GM20431 (cell line): Measurements from ENCODE around the gene RAD51B.
"Not testable (repeated sequence)": the region's sequence is repeated elsewhere in the genome, so short reads cannot be mapped to it uniquely, and the experiment has no call there.

Source experiments
- in situ Hi-C: fragments of 300-500 bp; cut with MseI, MboI; formaldehyde crosslinking; loops from one replicate; pipeline ENCODE4 v1.15.0; 2020; ENCODE audit warnings: low sequenced_read_pairs; ENCODE audit not compliant: unreplicated experiment

Gene RAD51B

DNA sequence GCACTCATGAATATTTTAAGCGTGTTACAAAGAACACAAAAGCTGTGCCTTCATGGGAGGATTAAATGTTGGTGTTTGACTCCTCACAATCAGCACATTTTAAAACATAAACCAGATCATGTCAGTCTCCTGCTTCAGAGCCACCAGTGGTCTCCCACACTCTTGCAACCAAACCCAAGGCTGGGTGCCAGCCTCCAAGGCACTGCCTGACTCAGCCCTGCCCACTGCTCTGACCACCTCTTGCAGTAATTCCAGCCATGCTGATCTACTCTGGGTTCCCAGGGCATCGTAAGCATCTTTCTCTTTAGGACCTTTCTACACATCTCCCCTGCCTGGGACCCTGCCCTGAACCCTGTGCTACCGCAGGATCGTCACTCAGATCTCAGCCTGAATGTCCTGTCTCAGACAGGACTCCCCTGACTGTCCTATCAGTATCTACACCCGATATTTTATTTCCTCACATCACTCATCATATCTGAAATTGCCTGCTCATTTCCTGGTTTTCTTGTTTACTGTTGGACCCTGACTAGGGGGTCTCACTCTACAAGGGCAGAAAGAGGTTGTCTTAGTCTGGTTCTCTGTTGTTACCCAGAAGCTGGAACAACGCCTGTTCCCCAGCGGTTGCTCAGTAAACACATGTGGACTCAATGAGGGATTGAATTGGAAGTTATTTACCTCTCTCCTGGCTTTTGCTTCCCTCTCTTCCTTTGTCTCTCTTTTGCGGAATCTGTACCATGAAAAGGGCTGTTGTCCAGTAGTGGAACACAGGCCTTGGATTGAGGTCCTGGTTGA, 449.8 kb downstream of the RAD51B start:
- in situ Hi-C loops, result no loop called here

DNA sequence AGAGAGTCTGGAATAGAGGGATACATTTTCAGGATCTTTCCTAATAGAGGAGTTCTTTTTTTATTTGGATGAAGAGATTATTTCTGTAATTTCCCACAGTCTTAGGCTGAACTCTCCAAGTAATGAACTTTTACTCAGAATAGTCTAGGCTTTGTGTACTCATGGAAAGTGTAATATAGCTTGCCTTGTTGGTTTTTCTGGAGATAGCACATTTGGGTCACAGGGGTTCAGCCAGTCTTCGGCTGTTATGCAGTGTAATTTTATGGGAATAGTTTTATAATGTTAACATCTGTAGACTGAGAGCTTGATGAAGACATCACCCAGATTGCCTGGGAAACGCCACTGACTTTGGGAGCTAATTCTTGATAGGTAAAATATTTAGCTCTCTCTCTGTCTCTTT, 450.8 kb downstream of the RAD51B start:
- in situ Hi-C loops, result no loop called here

DNA sequence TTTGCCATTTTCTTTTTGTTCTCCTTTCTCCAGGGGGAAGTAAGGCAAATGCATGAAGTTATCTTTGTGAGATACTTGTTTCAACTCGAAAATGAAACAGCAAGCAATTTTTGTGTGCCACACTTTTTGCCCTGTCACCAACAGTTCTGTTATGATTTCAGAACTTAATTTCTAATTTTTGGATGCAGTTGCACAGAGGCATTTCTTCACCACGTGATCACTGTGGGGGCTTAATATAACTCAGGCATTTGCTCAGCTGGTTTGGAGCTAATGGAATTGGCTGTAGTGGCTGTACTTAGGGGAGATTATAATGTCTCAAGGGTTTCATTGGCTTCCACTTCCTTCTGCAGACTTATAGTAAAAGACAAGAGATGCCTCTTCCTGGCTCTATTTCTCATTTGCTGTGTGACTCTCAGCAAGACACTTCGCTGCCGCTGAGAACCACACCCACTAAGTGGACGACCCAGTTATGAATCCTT, 452.4 kb downstream of the RAD51B start:
- in situ Hi-C loops, result no loop called here

DNA sequence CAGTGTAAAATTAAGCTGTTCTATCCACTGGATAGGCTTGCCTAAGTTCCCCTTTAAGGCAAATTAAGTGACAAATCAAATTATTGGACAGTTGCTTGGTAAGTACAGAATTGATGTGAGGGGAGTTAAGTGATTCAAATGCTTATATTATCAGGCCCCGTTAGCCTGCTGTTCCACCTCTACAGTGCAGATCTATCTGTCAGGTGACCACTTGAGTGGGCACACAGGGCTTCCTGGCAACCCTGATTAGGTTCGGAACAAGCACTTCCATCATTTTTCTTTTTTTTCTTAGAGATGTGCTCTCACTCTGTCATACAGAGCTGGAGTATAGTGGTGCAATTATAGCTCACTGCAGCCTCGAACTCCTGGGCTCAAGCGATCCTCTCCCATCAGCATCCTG, 453.8 kb downstream of the RAD51B start:
- in situ Hi-C loops, result no loop called here

DNA sequence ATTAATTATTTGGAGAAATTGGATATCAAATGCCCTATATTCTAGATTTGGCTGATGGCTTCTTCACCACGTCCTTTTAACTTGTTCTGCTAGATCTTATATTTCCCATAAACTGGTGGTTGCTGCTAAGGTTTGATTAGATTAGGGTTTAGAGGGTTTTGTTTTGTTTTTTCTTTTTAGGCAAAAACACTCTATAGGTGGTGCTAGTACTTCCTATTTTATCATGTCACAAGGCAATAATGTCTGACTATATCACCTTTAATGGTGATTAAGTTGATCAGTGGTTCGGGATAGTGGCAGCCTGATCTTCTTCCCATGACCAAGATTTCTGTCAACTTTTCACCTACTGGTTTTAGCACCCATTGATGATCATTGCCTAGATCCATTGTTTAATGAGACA, 455.1 kb downstream of the RAD51B start:
- in situ Hi-C loops, result no loop called here

DNA sequence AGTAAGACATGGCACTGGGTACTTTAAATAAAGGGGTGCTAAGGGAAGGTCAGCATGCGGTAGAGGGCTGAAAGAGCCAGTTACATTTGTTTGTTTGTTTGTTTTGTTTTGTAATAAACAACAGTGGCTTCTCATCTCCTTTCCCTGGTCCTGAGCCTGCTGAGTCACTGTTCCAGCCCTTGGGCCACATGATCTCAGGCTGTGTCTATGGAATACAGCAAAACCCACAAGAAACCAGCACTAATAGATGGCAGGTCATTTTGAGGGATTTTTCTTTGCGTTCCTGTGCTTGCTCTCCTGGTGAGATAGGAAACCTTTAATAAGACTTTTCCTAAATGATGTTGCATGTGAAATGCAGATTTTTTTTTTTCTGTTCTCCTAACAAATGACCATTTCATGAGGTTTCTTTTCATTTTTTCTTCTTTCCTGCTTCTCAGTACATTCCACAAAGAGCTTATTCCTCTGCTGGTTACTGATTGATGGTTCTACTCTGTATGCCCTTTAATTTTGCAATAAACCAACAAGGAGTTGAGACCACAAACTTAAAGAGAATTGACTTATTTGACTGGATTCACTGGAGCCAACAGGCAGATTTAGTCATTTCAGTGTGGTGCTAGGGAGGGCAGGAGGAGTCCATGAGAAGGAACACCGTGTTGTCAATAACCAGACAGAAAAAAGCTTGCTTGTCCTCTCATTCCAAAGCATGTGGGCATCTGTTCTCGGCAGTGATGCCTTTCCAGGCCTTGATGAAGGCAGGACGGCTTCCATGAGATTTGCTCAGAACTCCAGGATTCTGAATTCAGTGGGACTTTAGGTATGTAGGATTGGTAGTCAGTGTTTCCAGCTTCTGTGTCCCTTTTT, 459.2 kb downstream of the RAD51B start:
- in situ Hi-C loops, result no loop called here

DNA sequence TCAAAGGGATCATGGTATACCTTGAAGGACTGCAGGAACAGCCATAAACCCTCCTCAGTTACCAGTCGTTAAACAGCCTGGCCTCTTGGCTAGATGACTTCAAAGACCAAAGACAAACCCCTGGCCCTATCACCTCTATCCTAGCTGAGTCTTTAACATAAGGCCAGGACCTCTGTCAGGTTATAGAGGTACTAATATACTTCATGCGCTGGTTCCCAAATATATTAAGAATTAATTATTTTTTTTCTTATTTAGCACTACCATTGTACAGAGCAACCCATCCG, 459.8 kb downstream of the RAD51B start:
- in situ Hi-C loops, result no loop called here

DNA sequence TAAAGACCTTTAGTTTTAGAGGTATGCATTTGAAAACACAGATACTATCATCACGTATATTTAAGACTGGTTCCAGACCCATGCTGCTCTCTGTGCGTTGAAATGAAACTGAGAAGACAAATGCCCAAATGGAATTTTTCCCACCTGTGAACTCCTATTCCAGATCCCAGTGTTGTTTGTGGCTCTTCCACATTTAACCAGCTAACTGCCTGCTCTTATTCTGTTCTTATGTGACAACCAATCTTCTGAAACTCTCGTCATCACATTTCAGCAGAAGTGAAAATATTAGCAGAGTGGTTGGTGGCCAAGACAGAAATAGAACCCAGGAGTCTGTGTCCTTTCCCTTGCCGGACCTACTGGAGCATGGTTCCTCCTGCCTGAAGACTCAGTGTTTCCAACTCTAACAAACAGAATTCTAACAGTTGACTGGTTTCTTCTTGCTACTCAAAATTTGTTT, 460.2 kb downstream of the RAD51B start:
- in situ Hi-C loops, result no loop called here

DNA sequence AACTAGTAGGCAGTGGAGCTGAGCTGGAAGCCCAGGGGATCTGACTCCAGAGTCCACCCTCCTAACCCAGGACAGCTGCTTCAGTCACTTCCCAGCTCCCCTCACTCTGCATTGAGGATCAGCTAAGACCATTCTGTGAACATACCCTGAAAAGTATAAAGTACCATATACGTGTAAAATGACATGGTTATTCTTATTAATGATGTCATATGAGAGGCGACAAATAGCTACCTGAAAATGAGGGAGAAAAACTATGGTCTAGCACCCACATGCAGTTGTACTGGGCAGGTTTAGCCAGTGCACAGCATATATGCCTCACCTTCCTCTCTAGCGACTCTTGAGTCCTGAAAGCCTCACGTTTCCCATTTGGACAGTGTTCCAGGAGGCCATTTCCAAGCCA, 461.9 kb downstream of the RAD51B start:
- in situ Hi-C loops, result no loop called here

DNA sequence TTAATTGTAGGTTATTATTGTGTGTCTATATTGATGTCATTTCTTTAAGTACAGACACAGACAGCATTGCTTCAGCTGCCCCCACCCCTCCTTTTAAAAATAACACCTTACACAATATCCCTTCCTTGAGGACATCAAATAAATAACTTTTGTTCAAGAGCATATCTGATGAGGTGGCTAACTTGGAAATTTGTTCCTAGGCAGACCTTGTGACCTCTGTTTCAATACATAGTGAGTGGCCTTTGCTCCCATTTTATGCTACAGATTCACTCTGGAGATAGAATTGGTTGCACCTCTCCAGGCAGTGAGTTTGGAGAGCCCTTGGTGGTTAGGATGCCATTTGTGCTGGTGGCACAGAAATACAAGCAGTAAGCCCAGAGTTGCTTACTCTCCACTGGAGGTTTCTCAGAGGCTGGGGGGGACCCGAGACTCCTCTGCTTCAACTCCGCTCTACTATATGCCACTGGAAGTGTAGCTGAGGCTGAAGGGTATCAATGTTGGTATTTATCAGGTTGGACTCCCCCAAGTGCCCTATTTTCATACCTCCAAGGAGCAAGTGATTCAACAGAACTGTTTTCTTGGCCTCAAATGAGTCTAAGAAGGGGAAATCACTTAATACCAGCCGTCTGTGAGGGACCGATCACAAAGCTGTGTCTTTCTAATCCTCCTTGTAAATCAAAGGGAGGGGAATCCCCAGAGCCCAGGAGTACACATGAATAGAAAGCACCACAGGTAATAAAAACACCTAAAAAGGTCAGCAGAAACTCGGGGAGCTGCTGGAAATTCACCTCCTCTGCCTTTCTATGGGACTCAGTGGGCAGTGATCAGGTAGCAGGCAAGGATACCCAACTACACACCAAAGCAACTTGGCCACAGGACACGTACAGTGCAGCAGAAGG, 463.1 kb downstream of the RAD51B start:
- in situ Hi-C loops, result no loop called here

DNA sequence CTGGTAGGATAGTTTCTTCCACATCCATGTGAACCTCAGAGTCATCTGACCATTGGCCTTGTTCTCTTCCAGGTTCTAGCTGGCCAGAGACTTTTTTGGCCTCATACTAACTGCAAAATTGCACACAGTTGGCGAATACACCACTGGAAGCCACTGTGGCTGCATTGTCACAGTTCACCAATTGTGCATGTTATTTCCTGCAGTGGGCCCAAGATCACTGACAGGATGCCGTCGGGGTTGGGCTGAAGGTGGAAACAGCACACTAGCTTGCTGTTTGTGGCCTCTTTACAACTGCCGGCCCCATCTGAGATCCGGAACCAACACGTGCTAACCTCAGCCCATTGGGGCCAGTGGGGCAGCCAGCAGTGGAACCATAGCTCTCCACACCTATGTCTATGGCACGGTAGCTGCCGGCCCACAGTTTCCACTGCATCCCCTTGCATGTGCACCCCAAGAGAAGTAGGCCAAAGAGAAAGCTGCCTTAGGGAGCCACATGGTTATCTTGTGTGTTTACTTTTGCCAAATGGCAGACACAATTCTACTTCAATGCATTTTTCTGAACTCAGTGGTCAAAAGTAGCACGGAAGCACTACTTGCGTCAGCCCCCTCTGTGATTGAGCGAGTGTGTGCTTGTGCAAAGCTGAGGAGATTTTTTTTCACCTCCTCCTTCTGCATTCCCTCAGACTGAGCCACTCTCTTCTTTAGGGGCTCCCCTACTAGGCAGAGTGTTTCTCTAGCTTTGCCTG, 464.0 kb downstream of the RAD51B start:
- in situ Hi-C loops, result no loop called here

DNA sequence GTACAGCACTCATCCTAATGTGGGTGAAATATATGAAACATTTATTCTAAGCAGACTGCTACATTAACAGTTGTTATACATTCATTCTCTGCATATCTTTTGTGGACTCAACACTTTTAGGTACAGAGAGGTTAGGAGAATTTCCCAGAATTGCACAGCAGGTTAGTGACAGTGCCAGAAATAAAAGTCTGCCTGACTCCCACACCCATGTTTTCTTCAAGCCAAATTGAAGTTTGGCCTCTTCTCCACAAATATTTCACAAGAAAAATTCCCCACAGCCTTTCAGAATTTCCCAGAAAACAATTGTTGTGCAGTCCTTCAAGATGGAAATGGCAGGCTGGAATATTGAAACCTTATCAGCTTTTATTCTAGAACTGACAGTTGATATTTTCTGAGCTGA, 464.8 kb downstream of the RAD51B start:
- in situ Hi-C loops, result no loop called here

DNA sequence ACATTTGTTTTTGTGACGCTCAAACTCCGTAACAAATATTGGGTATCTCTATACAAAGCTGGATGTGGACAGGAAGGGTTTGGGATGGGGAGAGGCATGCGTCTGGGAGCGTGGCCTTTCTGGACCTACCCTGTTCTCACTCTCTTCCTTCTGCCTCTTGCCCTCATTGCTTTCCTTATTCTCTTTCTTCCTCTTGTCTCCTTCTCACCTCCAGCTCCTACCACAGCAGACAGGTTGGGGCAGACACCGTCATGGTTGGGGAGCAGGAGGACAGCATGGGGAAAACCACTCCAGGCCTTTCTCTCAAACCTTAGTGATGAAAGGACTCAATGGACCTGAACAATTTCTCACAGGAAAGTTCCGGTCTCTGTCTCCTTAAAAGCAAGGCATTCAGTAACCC, 465.3 kb downstream of the RAD51B start:
- in situ Hi-C loops, result no loop called here

DNA sequence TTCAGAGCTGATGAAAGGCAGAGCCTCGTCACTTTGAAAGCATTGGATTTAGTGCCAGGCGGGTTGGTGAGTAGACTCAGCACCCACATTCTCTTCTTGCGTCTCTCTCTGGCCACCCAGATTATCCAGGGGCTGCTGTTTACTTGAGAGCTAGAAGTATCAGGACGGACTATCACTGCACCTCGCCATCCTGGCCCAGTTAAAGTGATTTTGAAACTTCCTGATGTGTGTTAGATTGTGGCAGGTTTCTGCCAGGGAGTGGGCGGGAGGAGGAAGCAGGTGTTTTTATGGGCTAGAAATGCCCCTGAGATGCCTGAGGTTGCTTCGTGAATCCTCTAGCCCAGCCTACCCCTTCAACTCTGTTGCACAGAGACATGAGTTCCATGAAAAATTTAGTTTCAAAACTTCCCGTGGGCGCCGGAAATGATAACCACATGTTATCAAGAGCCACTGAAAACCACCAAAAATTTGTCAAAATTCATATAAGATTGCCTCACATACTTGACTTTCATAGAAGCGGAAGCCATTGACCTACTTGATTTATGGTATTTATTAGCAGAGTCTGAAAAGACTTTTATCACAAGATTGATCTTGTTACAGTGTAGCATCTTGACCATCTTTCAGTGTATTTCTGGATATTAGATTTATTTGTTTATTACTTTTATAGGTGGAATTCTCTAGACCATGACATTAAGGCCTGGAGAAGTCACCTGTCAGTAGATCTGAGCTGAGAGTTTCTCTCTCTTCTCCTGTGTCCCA, 466.0 kb downstream of the RAD51B start:
- in situ Hi-C loops, result no loop called here

DNA sequence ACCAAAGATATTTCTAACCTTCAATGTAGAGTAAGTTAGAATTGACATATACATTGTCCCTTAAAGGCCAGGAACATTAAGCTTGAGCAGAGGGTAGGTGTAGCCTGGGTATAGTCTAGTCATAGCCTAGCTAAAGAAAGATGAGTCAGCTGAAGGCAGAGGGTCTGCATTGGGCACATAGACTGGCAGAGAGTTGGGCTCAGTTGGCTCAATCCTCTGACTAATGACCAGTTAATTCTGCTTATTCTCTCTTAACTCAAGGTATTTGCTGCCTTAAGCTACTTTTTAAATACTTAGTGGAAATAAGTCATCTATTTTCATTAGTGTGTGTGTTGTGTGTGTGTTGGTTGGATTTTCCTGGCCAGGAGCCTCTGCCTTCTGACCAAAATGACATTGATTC, 467.1 kb downstream of the RAD51B start:
- in situ Hi-C loops, result no loop called here

DNA sequence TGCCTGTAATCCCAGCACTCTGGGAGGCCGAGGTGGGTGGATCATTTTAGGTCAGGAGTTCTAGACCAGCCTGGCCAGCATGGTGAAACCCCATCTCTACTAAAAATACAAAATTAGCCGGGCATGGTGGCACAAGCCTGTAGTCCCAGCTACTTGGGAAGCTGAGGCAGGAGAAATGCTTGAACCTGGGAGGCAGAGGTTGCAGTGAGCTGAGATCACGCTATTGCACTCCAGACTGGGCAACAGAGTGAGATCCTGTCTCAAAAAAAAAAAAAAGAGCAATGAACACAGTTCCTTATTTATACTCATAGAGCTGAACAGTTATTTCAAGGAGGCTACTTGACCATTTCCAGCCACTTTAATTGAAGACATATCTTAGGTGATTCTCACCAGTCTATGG, 469.9 kb downstream of the RAD51B start:
- in situ Hi-C loops, result not testable (repeated sequence)

DNA sequence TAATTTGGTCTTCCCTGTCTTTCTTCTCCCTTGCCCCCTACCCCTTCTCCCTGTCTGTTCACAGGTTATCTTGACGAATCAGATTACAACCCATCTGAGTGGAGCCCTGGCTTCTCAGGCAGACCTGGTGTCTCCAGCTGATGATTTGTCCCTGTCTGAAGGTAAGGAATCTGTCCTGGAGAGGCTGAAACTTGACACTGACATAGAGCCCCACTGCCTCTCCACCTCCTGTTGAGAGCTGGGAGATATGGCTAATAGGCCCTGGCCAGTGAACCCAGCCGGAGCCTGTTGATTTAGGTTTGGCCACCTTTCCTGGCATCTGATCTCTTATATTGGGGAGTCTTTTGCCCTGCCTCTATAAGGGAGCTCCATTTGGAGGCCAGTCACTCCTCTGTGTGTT, 472.2 kb downstream of the RAD51B start:
- in situ Hi-C loops, result no loop called here

DNA sequence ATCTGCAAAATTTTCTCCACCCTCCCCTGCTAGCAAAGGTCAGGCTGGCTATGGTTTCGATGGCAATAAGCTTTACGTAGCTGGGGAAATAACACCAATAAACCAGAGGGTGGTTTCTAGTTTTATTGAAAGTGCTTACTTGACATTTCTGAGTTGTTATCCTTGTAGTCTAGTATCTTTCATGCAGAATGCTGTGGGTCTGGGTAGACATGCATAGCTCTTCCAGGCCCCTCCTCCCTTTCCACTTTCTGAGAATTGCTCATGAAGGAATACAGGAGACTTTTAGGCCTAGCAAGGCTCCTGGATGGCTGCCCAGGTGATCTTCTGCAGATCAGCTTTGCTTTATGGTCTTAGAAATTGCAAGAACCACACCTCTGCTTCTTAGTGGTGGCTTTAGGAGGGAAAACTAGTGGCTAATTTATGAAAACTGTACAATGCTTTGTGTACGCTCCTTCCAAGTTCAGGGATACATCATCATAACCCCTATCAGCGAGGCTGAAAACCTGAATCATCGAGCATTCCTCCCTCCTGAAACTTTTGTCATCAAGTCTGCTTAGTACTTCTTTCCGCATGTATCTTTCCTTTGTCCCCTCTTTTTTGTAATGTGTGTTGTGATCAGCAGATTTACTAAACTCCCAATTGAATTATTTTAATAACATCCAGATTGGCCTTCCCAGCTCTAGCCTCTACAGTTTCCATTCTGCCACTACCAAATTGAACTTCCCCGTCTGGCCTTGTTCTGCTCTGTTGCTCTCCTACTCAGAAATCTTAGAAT, 473.0 kb downstream of the RAD51B start:
- in situ Hi-C loops, result no loop called here
